ENCODE measurements around the gene LZTR1.

LZTR1 gene

GRCh38 chr22:20986365-20986764, 4.3 kb downstream of the LZTR1 start:
- peak overlapping the region in 1 of 2 donors; percentile 15 for H3K27ac Mint-ChIP-seq
- ATAC-seq (replicated peaks) (no peak), DNase-seq (no peak)
- H3K36me3 Mint-ChIP-seq (ENCODE audit: insufficient read depth), result peaks cover 24% of the 10 kb centered on the region
- H3K4me3 Mint-ChIP-seq, result no peak overlapping the region
- H3K4me1 Mint-ChIP-seq (ENCODE audit: low read depth in 2 of 2), result peaks cover 22 to 28% of the 10 kb centered on the region in 2 donors
- H3K27me3 Mint-ChIP-seq, result no peaks in the 10 kb centered on the region
- H3K9me3 Mint-ChIP-seq, result no peaks in the 10 kb centered on the region

- H3K4me1 Mint-ChIP-seq (ENCODE audit: low read depth in 2 of 2), result peaks cover 19 to 25% of the 10 kb centered on the region in 2 donors
- ATAC-seq (replicated peaks), result no peak
- peaks cover 21% of the 10 kb centered on the region for H3K36me3 Mint-ChIP-seq (ENCODE audit: insufficient read depth)
- no peaks in the 10 kb centered on the region for H3K27me3 Mint-ChIP-seq
- DNase-seq, result no peak
- no peak overlapping the region for H3K27ac Mint-ChIP-seq
- no peak overlapping the region for H3K4me3 Mint-ChIP-seq
- H3K9me3 Mint-ChIP-seq, result no peaks in the 10 kb centered on the region
These were observed 5.3 kb downstream of the LZTR1 start for GRCh38 chr22:20987375-20987774.

GRCh38 chr22:20988573-20989322, 6.7 kb downstream of the LZTR1 start:
- peaks cover 18% of the 10 kb centered on the region for H3K36me3 Mint-ChIP-seq (ENCODE audit: insufficient read depth)
- no peak for ATAC-seq (replicated peaks)

GRCh38 chr22:20989323-20990138, 7.4 kb downstream of the LZTR1 start:
- H3K36me3 Mint-ChIP-seq (ENCODE audit: insufficient read depth), result peaks cover 18% of the 10 kb centered on the region
- ATAC-seq (replicated peaks), result no peak
- peaks cover 7 to 8% of the 10 kb centered on the region in 2 donors for H3K4me1 Mint-ChIP-seq (ENCODE audit: low read depth in 2 of 2)

More at GRCh38 chr22:20988573-20989322, 6.7 kb downstream of the LZTR1 start:
- Mint-ChIP-seq H3K27me3 (no peaks in the 10 kb centered on the region), H3K4me1 (ENCODE audit: low read depth in 2 of 2) (peaks cover 10 to 13% of the 10 kb centered on the region in 2 donors), H3K9me3 (no peaks in the 10 kb centered on the region), H3K4me3 (no peak overlapping the region), H3K27ac (peak overlapping the region; percentile 28 to 30)
- DNase-seq, result no peak

GRCh38 chr22:20990184-20991180, 8.4 kb downstream of the LZTR1 start:
- peaks cover 7 to 8% of the 10 kb centered on the region in 2 donors for H3K4me1 Mint-ChIP-seq (ENCODE audit: low read depth in 2 of 2)
- no peaks in the 10 kb centered on the region for H3K27me3 Mint-ChIP-seq
- no peak overlapping the region for H3K4me3 Mint-ChIP-seq
- peaks cover 21% of the 10 kb centered on the region for H3K36me3 Mint-ChIP-seq (ENCODE audit: insufficient read depth)
- ATAC-seq (replicated peaks) (no peak), DNase-seq (no peak)
- no peaks in the 10 kb centered on the region for H3K9me3 Mint-ChIP-seq
- no peak overlapping the region for H3K27ac Mint-ChIP-seq

More at GRCh38 chr22:20989323-20990138, 7.4 kb downstream of the LZTR1 start:
- Mint-ChIP-seq H3K27ac (peak overlapping the region; percentile 28 to 30), H3K9me3 (no peaks in the 10 kb centered on the region), H3K4me3 (no peak overlapping the region), H3K27me3 (no peaks in the 10 kb centered on the region)
- no peak for DNase-seq

GRCh38 chr22:20991252-20992055, 9.4 kb downstream of the LZTR1 start:
- H3K4me3 Mint-ChIP-seq, result no peak overlapping the region
- no peaks in the 10 kb centered on the region for H3K9me3 Mint-ChIP-seq
- peaks cover 7 to 8% of the 10 kb centered on the region in 2 donors for H3K4me1 Mint-ChIP-seq (ENCODE audit: low read depth in 2 of 2)
- H3K27me3 Mint-ChIP-seq, result no peaks in the 10 kb centered on the region
- ATAC-seq (replicated peaks) (no peak), DNase-seq (no peak)
- H3K36me3 Mint-ChIP-seq (ENCODE audit: insufficient read depth), result peaks cover 26% of the 10 kb centered on the region
- no peak overlapping the region for H3K27ac Mint-ChIP-seq

GRCh38 chr22:20992056-20992442, 10.0 kb downstream of the LZTR1 start:
- DNase-seq (no peak), ATAC-seq (replicated peaks) (no peak)
- no peak overlapping the region for H3K4me3 Mint-ChIP-seq
- no peaks in the 10 kb centered on the region for H3K9me3 Mint-ChIP-seq
- peaks cover 24% of the 10 kb centered on the region for H3K36me3 Mint-ChIP-seq (ENCODE audit: insufficient read depth)
- H3K27me3 Mint-ChIP-seq, result no peaks in the 10 kb centered on the region
- H3K4me1 Mint-ChIP-seq (ENCODE audit: low read depth in 2 of 2), result peaks cover 7 to 8% of the 10 kb centered on the region in 2 donors
- H3K27ac Mint-ChIP-seq, result no peak overlapping the region

GRCh38 chr22:20992456-20993303, 10.6 kb downstream of the LZTR1 start:
- Mint-ChIP-seq H3K27me3 (no peaks in the 10 kb centered on the region), H3K9me3 (no peaks in the 10 kb centered on the region), H3K4me1 (ENCODE audit: low read depth in 2 of 2) (peaks cover 7 to 8% of the 10 kb centered on the region in 2 donors), H3K4me3 (no peak overlapping the region), H3K36me3 (ENCODE audit: insufficient read depth) (peaks cover 26% of the 10 kb centered on the region), H3K27ac (no peak overlapping the region)
- DNase-seq (no peak), ATAC-seq (replicated peaks) (no peak)

GRCh38 chr22:20993304-20994127, 11.4 kb downstream of the LZTR1 start:
- DNase-seq, result no peak
- no peak for ATAC-seq (replicated peaks)
- Mint-ChIP-seq H3K4me1 (ENCODE audit: low read depth in 2 of 2) (peaks cover 7 to 12% of the 10 kb centered on the region in 2 donors), H3K36me3 (ENCODE audit: insufficient read depth) (peaks cover 34% of the 10 kb centered on the region), H3K27ac (no peak overlapping the region), H3K9me3 (no peaks in the 10 kb centered on the region), H3K4me3 (no peak overlapping the region), H3K27me3 (no peaks in the 10 kb centered on the region)

GRCh38 chr22:20994128-20994901, 12.2 kb downstream of the LZTR1 start:
- Mint-ChIP-seq H3K4me1 (ENCODE audit: low read depth in 2 of 2) (peaks cover 6 to 10% of the 10 kb centered on the region in 2 donors), H3K4me3 (no peak overlapping the region), H3K27me3 (no peaks in the 10 kb centered on the region), H3K36me3 (ENCODE audit: insufficient read depth) (peaks cover 35% of the 10 kb centered on the region), H3K27ac (peak overlapping the region in 1 of 2 donors; percentile 46), H3K9me3 (no peaks in the 10 kb centered on the region)
- no peak for ATAC-seq (replicated peaks)
- DNase-seq, result no peak

- no peak for DNase-seq
- Mint-ChIP-seq H3K27ac (peak overlapping the region in 1 of 2 donors; percentile 46), H3K9me3 (no peaks in the 10 kb centered on the region), H3K27me3 (no peaks in the 10 kb centered on the region), H3K4me3 (no peak overlapping the region), H3K36me3 (ENCODE audit: insufficient read depth) (peaks cover 41% of the 10 kb centered on the region), H3K4me1 (ENCODE audit: low read depth in 2 of 2) (peaks cover 1 to 4% of the 10 kb centered on the region in 2 donors)
- ATAC-seq (replicated peaks), result no peak
These were observed 12.8 kb downstream of the LZTR1 start for GRCh38 chr22:20994902-20995241.

Measured in effector memory CD8-positive, alpha-beta T cell (primary cell).